GM12865 (cell line): ENCODE measurements around the gene EIF4G1.
"Not testable (repeated sequence)": the region's sequence is repeated elsewhere in the genome, so short reads cannot be mapped to it uniquely, and the experiment has no call there.

Experiments
- DNase-seq: peaks from one replicate; pipeline ENCODE4 v3.0.0; 2010; ENCODE audit warnings: low read depth
- H3K4me3 ChIP-seq: 2 replicates; pipeline ENCODE4 v1.5.1; 2011; ENCODE audit warnings: mild to moderate bottlenecking, low read depth, low read length, control low read depth
- CTCF ChIP-seq: IDR thresholded peaks from 2 replicates; pipeline ENCODE4 v1.5.1; 2011; ENCODE audit warnings: low read length, control low read depth, low read depth, inconsistent platforms; ENCODE audit not compliant: insufficient read depth; ENCODE audit errors: missing control alignments

The EIF4G1 gene

DNA sequence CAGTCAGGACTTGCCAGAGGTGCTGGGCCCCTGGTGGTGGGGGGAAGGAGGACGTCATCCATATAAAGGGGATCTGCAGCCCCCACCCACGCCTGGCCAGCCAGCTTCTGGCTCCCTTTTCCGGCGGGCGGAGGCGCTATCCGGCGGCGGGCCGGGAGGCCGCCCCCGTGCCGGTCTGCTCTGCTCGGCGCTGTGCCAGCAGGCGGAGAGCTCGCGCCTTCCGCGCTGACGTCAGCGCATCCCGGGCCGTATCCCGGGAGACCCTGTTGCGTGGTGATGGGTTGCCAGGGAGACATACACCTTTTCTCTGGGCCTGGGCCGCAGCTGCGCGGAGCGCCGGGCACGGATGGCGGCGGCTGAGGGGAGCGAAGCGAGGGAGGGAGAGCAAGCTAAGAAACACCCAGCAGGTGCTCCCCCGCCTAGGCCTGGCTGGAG lies 24.1 kb downstream of the EIF4G1 start:
- no peak for DNase-seq
- no peak for TF ChIP-seq CTCF
- H3K4me3 ChIP-seq, result no peak overlapping the region

DNA sequence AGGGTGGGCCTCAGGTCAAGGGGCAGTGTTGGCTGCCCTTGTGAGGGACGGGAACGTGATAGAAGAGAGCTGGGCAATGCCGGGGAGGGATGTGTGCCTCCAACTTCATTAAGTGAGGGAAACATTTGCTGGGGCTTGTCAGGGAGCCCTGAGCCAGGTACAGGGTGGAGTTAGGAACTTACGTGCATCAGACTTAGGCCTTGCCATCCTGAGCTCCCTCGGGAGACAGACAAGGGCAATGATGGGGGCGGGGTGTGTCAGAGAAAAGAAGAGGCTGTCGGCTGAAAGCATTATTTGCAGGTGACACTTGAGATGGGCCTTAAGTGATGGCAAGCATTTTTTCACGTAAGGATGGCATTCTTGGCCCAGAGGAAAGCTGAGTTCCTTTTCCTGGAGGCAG lies 24.6 kb downstream of the EIF4G1 start:
- TF ChIP-seq CTCF, result no peak
- H3K4me3 ChIP-seq, result no peak overlapping the region
- DNase-seq, result no peak

DNA sequence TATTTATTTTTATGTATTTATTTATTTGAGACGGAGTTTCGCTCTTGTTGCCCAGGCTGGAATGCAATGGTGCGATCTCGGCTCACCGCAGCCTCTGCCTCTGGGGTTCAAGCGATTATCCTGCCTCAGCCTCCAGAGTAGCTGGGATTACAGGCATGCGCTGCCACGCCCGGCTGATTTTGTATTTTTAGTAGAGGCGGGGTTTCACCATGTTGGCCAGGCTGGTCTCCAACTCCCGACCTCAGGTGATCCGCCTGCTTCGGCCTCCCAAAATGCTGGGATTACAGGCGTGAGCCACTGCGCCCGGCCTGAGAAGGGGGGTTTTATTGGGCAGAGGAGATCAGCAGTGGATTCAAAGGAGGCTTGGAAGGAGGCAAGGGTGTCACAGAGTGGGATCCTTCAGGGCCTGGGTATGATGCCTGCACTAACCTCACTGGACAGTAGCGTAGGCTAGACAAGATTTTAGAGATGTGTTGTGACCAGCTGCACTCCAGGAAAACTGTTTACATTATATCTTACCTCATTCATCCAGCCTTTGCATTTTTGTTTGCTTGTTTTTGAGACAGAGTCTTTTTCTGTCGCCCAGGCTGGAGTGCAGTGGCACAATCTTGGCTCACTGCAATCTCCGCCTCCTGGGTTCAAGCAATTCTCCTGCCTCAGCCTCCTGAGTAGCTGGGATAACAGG lies 25.2 kb downstream of the EIF4G1 start:
- not testable (repeated sequence) for H3K4me3 ChIP-seq, DNase-seq

DNA sequence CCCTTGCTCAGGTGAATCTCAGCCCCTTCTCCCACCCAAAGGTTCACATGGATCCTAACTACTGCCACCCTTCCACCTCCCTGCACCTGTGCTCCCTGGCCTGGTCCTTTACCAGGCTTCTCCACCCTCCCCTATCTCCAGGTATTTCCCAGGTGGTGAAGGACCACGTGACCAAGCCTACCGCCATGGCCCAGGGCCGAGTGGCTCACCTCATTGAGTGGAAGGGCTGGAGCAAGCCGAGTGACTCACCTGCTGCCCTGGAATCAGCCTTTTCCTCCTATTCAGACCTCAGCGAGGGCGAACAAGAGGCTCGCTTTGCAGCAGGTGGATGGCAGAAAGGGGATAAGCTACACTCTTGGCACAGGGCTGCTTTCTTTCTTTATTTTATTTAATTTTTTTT lies 27.5 kb downstream of the EIF4G1 start:
- no peak for DNase-seq
- no peak for TF ChIP-seq CTCF
- H3K4me3 ChIP-seq, result no peak overlapping the region

- TF ChIP-seq CTCF, result no peak
- DNase-seq, result no peak
- no peak overlapping the region for H3K4me3 ChIP-seq
Measured at GRCh38 chr3:184343200-184343876, 28.9 kb downstream of the EIF4G1 start.

DNA sequence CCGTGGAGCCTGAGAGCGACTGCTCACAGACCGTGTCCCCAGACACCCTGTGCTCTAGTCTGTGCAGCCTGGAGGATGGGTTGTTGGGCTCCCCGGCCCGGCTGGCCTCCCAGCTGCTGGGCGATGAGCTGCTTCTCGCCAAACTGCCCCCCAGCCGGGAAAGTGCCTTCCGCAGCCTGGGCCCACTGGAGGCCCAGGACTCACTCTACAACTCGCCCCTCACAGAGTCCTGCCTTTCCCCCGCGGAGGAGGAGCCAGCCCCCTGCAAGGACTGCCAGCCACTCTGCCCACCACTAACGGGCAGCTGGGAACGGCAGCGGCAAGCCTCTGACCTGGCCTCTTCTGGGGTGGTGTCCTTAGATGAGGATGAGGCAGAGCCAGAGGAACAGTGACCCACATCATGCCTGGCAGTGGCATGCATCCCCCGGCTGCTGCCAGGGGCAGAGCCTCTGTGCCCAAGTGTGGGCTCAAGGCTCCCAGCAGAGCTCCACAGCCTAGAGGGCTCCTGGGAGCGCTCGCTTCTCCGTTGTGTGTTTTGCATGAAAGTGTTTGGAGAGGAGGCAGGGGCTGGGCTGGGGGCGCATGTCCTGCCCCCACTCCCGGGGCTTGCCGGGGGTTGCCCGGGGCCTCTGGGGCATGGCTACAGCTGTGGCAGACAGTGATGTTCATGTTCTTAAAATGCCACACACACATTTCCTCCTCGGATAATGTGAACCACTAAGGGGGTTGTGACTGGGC lies 30.3 kb downstream of the EIF4G1 start:
- no peak for TF ChIP-seq CTCF
- H3K4me3 ChIP-seq, result no peak overlapping the region
- no peak for DNase-seq
